DND-41 (cell line): Measurements from ENCODE around the gene IL1RAP.

ENCODE experiments used
- ATAC-seq: fragments of 200-7000 bp; cut with Tn5 transposase; 3 replicates; pipeline ENCODE4 v1.9.1; 2021; ENCODE audit warnings: low read depth; ENCODE audit not compliant: insufficient read depth
- DNase-seq: peaks from one replicate; pipeline ENCODE4 v3.0.0-alpha.2; 2020
- H2AFZ ChIP-seq: 2 replicates; pipeline ENCODE4 v1.6.0; 2012; ENCODE audit warnings: low read depth, low read length
- H3K27ac ChIP-seq: 2 replicates; pipeline ENCODE4 v1.5.1; 2012; ENCODE audit warnings: low read length, inconsistent platforms
- H3K27me3 ChIP-seq: fragments of 200-600 bp; sonication (generic); 2 replicates; pipeline ENCODE4 v1.6.0; 2012; ENCODE audit warnings: low read length, mild to moderate bottlenecking, inconsistent platforms; ENCODE audit not compliant: insufficient read depth, poor library complexity
- H3K36me3 ChIP-seq: 2 replicates; pipeline ENCODE4 v1.5.1; 2012; ENCODE audit warnings: low read length, inconsistent platforms; ENCODE audit not compliant: insufficient read depth
- H3K4me1 ChIP-seq: 2 replicates; pipeline ENCODE4 v1.5.1; 2012; ENCODE audit warnings: mild to moderate bottlenecking, low read length; ENCODE audit not compliant: insufficient read depth
- H3K4me2 ChIP-seq: 2 replicates; pipeline ENCODE4 v1.6.0; 2012; ENCODE audit warnings: mild to moderate bottlenecking, moderate library complexity, low read length, inconsistent platforms; ENCODE audit not compliant: insufficient read depth
- H3K4me3 ChIP-seq, 2 experiments: fragments of 200-600 bp in 1 of 2; shearing (Covaris generic) in 1 of 2; 2 replicates each; pipeline ENCODE4 v1.5.1; 2012 to 2016; ENCODE audit warnings: inconsistent platforms in 2 of 2, low read length in 2 of 2, mild to moderate bottlenecking in 2 of 2, low read depth in 1 of 2, moderate library complexity in 1 of 2
- H3K79me2 ChIP-seq: 2 replicates; pipeline ENCODE4 v1.6.0; 2012; ENCODE audit warnings: low read length, inconsistent platforms; ENCODE audit not compliant: insufficient read depth
- H3K9ac ChIP-seq: 2 replicates; pipeline ENCODE4 v1.6.0; 2012; ENCODE audit warnings: low read depth, mild to moderate bottlenecking, inconsistent platforms, low read length, moderate library complexity
- H3K9me3 ChIP-seq: 2 replicates; pipeline ENCODE4 v1.5.1; 2012; ENCODE audit warnings: low read length, moderate library complexity, mild to moderate bottlenecking, inconsistent platforms; ENCODE audit not compliant: insufficient read depth, severe bottlenecking
- H4K20me1 ChIP-seq: 2 replicates; pipeline ENCODE4 v1.6.0; 2012; ENCODE audit warnings: low read length; ENCODE audit not compliant: insufficient read depth
- EZH2 ChIP-seq: IDR thresholded peaks from 3 replicates; pipeline ENCODE4 v1.6.1; 2012; ENCODE audit warnings: borderline replicate concordance, low read depth, mild to moderate bottlenecking, moderate library complexity, low read length, inconsistent platforms; ENCODE audit not compliant: severe bottlenecking
- TF ChIP-seq, protein P1 (sequence below): IDR thresholded peaks from 2 replicates; pipeline ENCODE4 v1.5.1; 2012; ENCODE audit warnings: borderline replicate concordance, low read length, moderate library complexity, mild to moderate bottlenecking; ENCODE audit not compliant: poor library complexity, severe bottlenecking; ENCODE audit errors: extremely low read depth

IL1RAP gene

DNA sequence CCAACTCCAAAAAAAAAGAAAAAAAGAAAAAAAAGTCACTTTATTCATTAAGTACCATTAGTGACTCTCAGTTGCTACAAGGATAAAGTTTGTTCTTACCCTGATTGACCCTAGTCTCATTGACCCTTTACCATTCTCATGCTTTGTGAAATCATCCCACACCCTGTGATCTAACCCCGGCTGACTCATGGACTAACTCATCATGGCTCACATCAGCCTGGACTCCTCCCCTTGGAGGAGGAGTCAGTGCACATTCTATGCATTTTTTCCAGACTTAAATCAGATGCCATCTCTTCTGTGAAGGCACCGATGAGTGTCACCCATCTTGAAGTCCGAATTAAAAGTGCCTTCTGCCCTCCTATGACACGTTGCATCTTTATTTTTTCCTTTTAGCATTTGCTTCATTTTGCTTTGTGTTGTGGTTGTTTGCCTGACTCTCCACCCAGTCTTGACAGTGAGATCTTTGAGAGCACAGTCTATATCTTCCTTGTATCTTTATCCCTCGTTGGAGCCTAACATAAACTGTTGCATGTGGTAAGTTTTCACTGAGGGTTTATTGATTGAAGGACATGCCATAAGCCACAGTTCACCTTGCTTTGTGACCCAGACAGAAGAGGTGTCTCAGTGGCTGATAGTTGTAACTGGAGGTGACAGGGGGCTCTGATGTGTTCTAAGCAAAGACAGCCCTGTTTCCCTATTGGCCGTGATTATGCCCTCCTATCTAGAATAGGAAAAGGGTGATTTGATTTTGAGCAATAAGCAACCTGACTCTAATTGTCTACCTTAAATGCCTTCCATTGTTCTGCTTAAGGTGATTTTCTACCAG is 72.1 kb downstream of the IL1RAP start:
- H3K36me3 ChIP-seq = no peaks in the 10 kb centered on the region
- TF ChIP-seq, protein P1, sequence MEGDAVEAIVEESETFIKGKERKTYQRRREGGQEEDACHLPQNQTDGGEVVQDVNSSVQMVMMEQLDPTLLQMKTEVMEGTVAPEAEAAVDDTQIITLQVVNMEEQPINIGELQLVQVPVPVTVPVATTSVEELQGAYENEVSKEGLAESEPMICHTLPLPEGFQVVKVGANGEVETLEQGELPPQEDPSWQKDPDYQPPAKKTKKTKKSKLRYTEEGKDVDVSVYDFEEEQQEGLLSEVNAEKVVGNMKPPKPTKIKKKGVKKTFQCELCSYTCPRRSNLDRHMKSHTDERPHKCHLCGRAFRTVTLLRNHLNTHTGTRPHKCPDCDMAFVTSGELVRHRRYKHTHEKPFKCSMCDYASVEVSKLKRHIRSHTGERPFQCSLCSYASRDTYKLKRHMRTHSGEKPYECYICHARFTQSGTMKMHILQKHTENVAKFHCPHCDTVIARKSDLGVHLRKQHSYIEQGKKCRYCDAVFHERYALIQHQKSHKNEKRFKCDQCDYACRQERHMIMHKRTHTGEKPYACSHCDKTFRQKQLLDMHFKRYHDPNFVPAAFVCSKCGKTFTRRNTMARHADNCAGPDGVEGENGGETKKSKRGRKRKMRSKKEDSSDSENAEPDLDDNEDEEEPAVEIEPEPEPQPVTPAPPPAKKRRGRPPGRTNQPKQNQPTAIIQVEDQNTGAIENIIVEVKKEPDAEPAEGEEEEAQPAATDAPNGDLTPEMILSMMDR = no peak
- TF ChIP-seq EZH2 = no peak
- ATAC-seq (peak; percentile 76), DNase-seq (peak; percentile 20)
- no peak overlapping the region for H2AFZ ChIP-seq
- H4K20me1 ChIP-seq = no peaks in the 10 kb centered on the region
- H3K9me3 ChIP-seq = no peaks in the 10 kb centered on the region
- H3K4me3 ChIP-seq = no peak overlapping the region
- H3K9ac ChIP-seq = no peak overlapping the region
- no peak overlapping the region for H3K4me2 ChIP-seq
- H3K4me1 ChIP-seq = peaks cover 10% of the 10 kb centered on the region
- no peaks in the 10 kb centered on the region for H3K27me3 ChIP-seq
- peak overlapping the region; percentile 6; the same call in 1 of the 2 replicates for H3K27ac ChIP-seq
- H3K79me2 ChIP-seq = no peaks in the 10 kb centered on the region; the same call in 1 of the 2 replicates

DNA sequence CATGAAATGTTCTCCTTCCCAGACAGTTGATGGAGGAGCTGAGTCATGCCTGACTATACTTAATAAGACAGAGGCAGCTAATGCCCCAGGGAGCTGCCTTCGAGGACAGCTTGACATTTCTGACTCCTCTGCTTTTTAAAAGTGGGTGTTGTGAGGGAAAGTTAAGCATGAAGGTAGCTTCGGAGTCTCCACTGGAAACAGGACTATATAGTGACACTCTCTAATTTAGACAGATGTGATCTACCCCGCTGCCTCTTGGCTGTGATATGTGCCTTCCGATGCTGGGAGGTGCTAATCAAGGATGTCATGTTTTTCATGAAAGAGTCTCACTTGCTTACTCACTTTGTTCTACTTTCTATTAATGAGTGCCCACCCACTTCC is 72.7 kb downstream of the IL1RAP start:
- peaks cover 10% of the 10 kb centered on the region for H3K4me1 ChIP-seq
- H3K27me3 ChIP-seq = no peaks in the 10 kb centered on the region
- H3K27ac ChIP-seq = no peak overlapping the region
- no peak for TF ChIP-seq EZH2
- TF ChIP-seq, protein P1 = no peak
- no peaks in the 10 kb centered on the region for H3K36me3 ChIP-seq
- no peaks in the 10 kb centered on the region; the same call in 1 of the 2 replicates for H3K79me2 ChIP-seq
- H3K4me2 ChIP-seq = no peak overlapping the region
- ATAC-seq (peak; percentile 70), DNase-seq (peak; percentile 24)
- H3K4me3 ChIP-seq = no peak overlapping the region
- no peaks in the 10 kb centered on the region for H4K20me1 ChIP-seq
- H3K9ac ChIP-seq = no peak overlapping the region
- H3K9me3 ChIP-seq = no peaks in the 10 kb centered on the region
- no peak overlapping the region for H2AFZ ChIP-seq

DNA sequence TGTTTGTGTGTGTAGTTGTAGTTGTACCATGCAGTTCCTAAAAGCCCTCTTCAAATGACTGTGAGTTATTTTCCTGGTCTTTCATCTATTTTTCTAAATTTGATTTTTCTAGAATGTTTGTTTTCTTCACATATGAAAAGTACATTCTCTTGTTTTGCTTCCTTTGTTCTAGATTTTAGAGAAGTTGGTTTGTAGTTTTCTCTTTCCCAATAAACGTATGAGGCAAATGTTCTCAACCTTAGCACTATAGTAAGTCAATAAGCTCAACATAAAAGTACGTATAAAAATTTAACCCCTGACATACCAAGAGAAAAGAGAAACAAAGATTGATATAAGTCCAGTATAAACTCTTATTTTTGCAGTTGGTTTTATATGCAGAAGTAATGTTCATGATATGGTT is 74.7 kb downstream of the IL1RAP start:
- Histone ChIP-seq H3K79me2 (no peaks in the 10 kb centered on the region; the same call in 1 of the 2 replicates), H3K27me3 (no peaks in the 10 kb centered on the region), H3K4me2 (no peak overlapping the region), H3K4me1 (peaks cover 10% of the 10 kb centered on the region), H4K20me1 (no peaks in the 10 kb centered on the region), H3K9me3 (no peaks in the 10 kb centered on the region), H3K27ac (no peak overlapping the region), H3K4me3 (no peak overlapping the region), H2AFZ (no peak overlapping the region), H3K9ac (no peak overlapping the region), H3K36me3 (no peaks in the 10 kb centered on the region)
- DNase-seq = no peak
- no peak for TF ChIP-seq EZH2
- TF ChIP-seq, protein P1 = no peak
- ATAC-seq = no peak
